Pancreas (tissue), 10 donors: ENCODE measurements around the gene EREG. TPM values are rescaled to one million over a fixed set of nuclear protein-coding genes. Genes with fewer than 3 reads are reported as not detected.

Source experiments
- ATAC-seq, 4 donors: fragments of 200-7000 bp; cut with Tn5 transposase; one replicate each; pipeline versions ENCODE4 v1.8.0 to v1.9.1; 2020; ENCODE audit warnings: mild to moderate bottlenecking in 4 of 4, moderate library complexity in 4 of 4
- DNase-seq, 6 donors: peaks; one replicate each; pipeline ENCODE4 v3.0.0-alpha.2; 2020
- FAIRE-seq: peaks from 2 replicates; lab custom pipeline; 2012; peaks lifted over from hg19 to GRCh38; lab: Jason Lieb, UNC
- H3K27ac ChIP-seq, 4 donors: fragments of 200-600 bp; sonication (generic); 1 replicate in 3 of 4; 2 replicates in 1 of 4; pipeline versions ENCODE4 v1.5.0 to v1.8.0; 2020
- H3K27me3 ChIP-seq, 4 donors: fragments of 200-600 bp; one replicate each; pipeline ENCODE4 v1.8.0; 2021
- H3K36me3 ChIP-seq, 3 donors: fragments of 200-600 bp; sonication (generic) in 1 of 3; one replicate each; pipeline versions ENCODE4 v1.5.0 to v1.8.0; 2020 to 2021
- H3K4me1 ChIP-seq, 3 donors: fragments of 200-600 bp; one replicate each; pipeline ENCODE4 v1.8.0; 2021
- H3K4me3 ChIP-seq, 4 donors: fragments of 200-600 bp; sonication (generic) in 2 of 4; one replicate each; pipeline versions ENCODE4 v1.5.0 to v1.8.0; 2020 to 2021
- H3K9me3 ChIP-seq, 4 donors: fragments of 200-600 bp; one replicate each; pipeline ENCODE4 v1.8.0; 2021
- CTCF ChIP-seq, 4 donors: fragments of 200-600 bp; sonication (generic) in 3 of 4; IDR thresholded peaks; one replicate each; pipeline versions ENCODE4 v1.5.0 to v1.8.0; 2021; ENCODE audit warnings: antibody characterized with exemption in 4 of 4
- WGBS, 2 donors: extraction: QIAGEN DNeasy Blood & Tissue Kit; methylation state at CpG; one replicate each; pipeline ENCODE4 v1.1.7; 2013; 5-methylcytosine and 5-hydroxymethylcytosine counted together
- intact Hi-C, 3 donors: fragments of 100-400 bp; cut with DNase I; formaldehyde crosslinking; loops; one replicate each; pipeline versions ENCODE4 v1.11.1 to v1.14.2; 2022
- polyA plus RNA-seq, 2 donors: library from polyadenylated mRNA; stranded (reverse); fragments of 200-250 nt; gene quantifications; one replicate each; pipeline ENCODE4 v1.2.3, GENCODE V29; 2013
- total RNA-seq, 6 donors: library from RNA; stranded (reverse); fragmentation: NEBNext Ultra II Directional in 4 of 6; extraction: Animal tissue kit (Norgen Biotek cat#: 25700) in 4 of 6; gene quantifications; one replicate each; pipeline versions ENCODE4 v1.2.1 to v1.2.4, GENCODE V29; 2021 to 2023
- donor health status: healthy with polysubstance abuse.
- donor health status: DM: no; HTN: no; CAD: no; lungs with moderate emphysema.
- donor health status: DM: no; HTN: no; CAD: no.
- donor health status: control.
- donor health status: control.
- donor health status: Bipolar disorder and iron deficiency.
- donor health status: DM: yes; HTN: yes; CAD: no.
- donor health status: DM: no; HTN: no; CAD: no.
- donor health status: DM: no; HTN: no; CAD: no.
- donor health status: DM: yes; HTN: yes; CAD: no.

Gene EREG
- total and polyA plus RNA-seq, 8 donors: 0.06 to 0.09 (median 0.09) TPM; not detected in 5

- TF ChIP-seq CTCF (IDR thresholded peaks at IDR 0.05): no peak
Measured at GRCh38 chr4:74330295-74330750, 34.6 kb upstream of the EREG start.

GRCh38 chr4:74331252-74331651 is 33.7 kb upstream of the EREG start:
- Histone ChIP-seq H3K27me3 (no peaks in the 10 kb centered on the region), H3K27ac (no peak overlapping the region), H3K4me3 (no peak overlapping the region), H3K9me3 (no peaks in the 10 kb centered on the region), H3K36me3 (no peaks in the 10 kb centered on the region), H3K4me1 (no peaks in the 10 kb centered on the region)
- ATAC-seq (no peak), DNase-seq (no peak), FAIRE-seq (no peak)
- 63 to 65% methylated on average over 2 of the region's 2 CpGs for WGBS, 2 donors
- no peak for TF ChIP-seq CTCF (IDR thresholded peaks at IDR 0.05)
- intact Hi-C loops: no loop called here

More at GRCh38 chr4:74330295-74330750, 34.6 kb upstream of the EREG start:
- Histone ChIP-seq H3K4me3 (no peak overlapping the region), H3K27me3 (no peaks in the 10 kb centered on the region), H3K9me3 (no peaks in the 10 kb centered on the region), H3K36me3 (no peaks in the 10 kb centered on the region), H3K4me1 (no peaks in the 10 kb centered on the region), H3K27ac (no peak overlapping the region)
- ATAC-seq: no peak
- no peak for DNase-seq
- intact Hi-C loops: no loop called here
- WGBS, 2 donors: 55 to 58% methylated on average over 9 of the region's 9 CpGs
- no peak for FAIRE-seq

GRCh38 chr4:74331944-74332343 is 33.0 kb upstream of the EREG start:
- intact Hi-C loops: no loop called here
- no peaks in the 10 kb centered on the region for H3K9me3 ChIP-seq
- no peak overlapping the region for H3K4me3 ChIP-seq
- no peaks in the 10 kb centered on the region for H3K27me3 ChIP-seq
- no peaks in the 10 kb centered on the region for H3K4me1 ChIP-seq
- no peak for FAIRE-seq
- TF ChIP-seq CTCF (IDR thresholded peaks at IDR 0.05): no peak
- no peak overlapping the region for H3K27ac ChIP-seq
- no peak for DNase-seq
- no peak for ATAC-seq
- no peaks in the 10 kb centered on the region for H3K36me3 ChIP-seq

GRCh38 chr4:74334636-74335035 is 30.3 kb upstream of the EREG start:
- no peaks in the 10 kb centered on the region for H3K9me3 ChIP-seq
- intact Hi-C loops: no loop called here
- no peaks in the 10 kb centered on the region for H3K4me1 ChIP-seq
- FAIRE-seq: no peak
- no peak for DNase-seq
- no peak overlapping the region for H3K27ac ChIP-seq
- H3K36me3 ChIP-seq: no peaks in the 10 kb centered on the region
- H3K27me3 ChIP-seq: no peaks in the 10 kb centered on the region
- no peak for ATAC-seq
- no peak overlapping the region for H3K4me3 ChIP-seq
- TF ChIP-seq CTCF (IDR thresholded peaks at IDR 0.05): no peak
- 83 to 95% methylated on average over 7 of the region's 7 CpGs for WGBS, 2 donors

GRCh38 chr4:74335341-74336021 is 29.5 kb upstream of the EREG start:
- WGBS, 2 donors: 64 to 77% methylated on average over 5 of the region's 5 CpGs

More at GRCh38 chr4:74335341-74336021, 29.5 kb upstream of the EREG start:
- no peak for DNase-seq
- no peaks in the 10 kb centered on the region for H3K27me3 ChIP-seq
- no peaks in the 10 kb centered on the region for H3K36me3 ChIP-seq
- H3K27ac ChIP-seq: no peak overlapping the region
- H3K4me3 ChIP-seq: no peak overlapping the region
- intact Hi-C loops: no loop called here
- FAIRE-seq: no peak
- no peak for TF ChIP-seq CTCF (IDR thresholded peaks at IDR 0.05)
- ATAC-seq: no peak
- no peaks in the 10 kb centered on the region for H3K9me3 ChIP-seq
- no peaks in the 10 kb centered on the region for H3K4me1 ChIP-seq
